GM18498 (cell line): ENCODE results near the gene NECTIN1.

Experiments
- ATAC-seq: cut with Tn5 transposase; IDR thresholded peaks from one replicate; pipeline ENCODE4 v1.9.1; 2021; ENCODE audit warnings: mild to moderate bottlenecking, moderate library complexity; ENCODE audit not compliant: unreplicated experiment

NECTIN1 gene

GRCh38 chr11:119676461-119677020 is 52.5 kb downstream of the NECTIN1 start:
- no peak for ATAC-seq

- ATAC-seq, result peak; percentile 92
Observed at GRCh38 chr11:119673759-119674336, 55.2 kb downstream of the NECTIN1 start.

- no peak for ATAC-seq
Observed at GRCh38 chr11:119673052-119673758, 55.8 kb downstream of the NECTIN1 start.

GRCh38 chr11:119672597-119672996 is 56.4 kb downstream of the NECTIN1 start:
- ATAC-seq, result no peak

- ATAC-seq, result no peak
Observed at GRCh38 chr11:119671561-119672015, 57.4 kb downstream of the NECTIN1 start.

GRCh38 chr11:119671051-119671450 is 57.9 kb downstream of the NECTIN1 start:
- ATAC-seq, result no peak

- no peak for ATAC-seq
Observed at GRCh38 chr11:119669487-119669886, 59.5 kb downstream of the NECTIN1 start.

- no peak for ATAC-seq
Observed at GRCh38 chr11:119668676-119669075, 60.3 kb downstream of the NECTIN1 start.

- peak; percentile 80 for ATAC-seq
Observed at GRCh38 chr11:119666463-119667131, 62.4 kb downstream of the NECTIN1 start.

- ATAC-seq, result no peak
Observed at GRCh38 chr11:119666061-119666460, 62.9 kb downstream of the NECTIN1 start.

GRCh38 chr11:119664701-119665420 is 64.1 kb downstream of the NECTIN1 start:
- ATAC-seq, result no peak

- ATAC-seq, result no peak
Observed at GRCh38 chr11:119664063-119664572, 64.9 kb downstream of the NECTIN1 start.

GRCh38 chr11:119663279-119663678 is 65.7 kb downstream of the NECTIN1 start:
- ATAC-seq, result no peak

GRCh38 chr11:119661226-119661625 is 67.8 kb downstream of the NECTIN1 start:
- no peak for ATAC-seq

GRCh38 chr11:119659971-119660723 is 68.9 kb downstream of the NECTIN1 start:
- ATAC-seq, result no peak

GRCh38 chr11:119652907-119653659 is 75.9 kb downstream of the NECTIN1 start:
- no peak for ATAC-seq

GRCh38 chr11:119651802-119652584 is 77.0 kb downstream of the NECTIN1 start:
- ATAC-seq, result no peak

- ATAC-seq, result no peak
Observed at GRCh38 chr11:119650251-119650650, 78.7 kb downstream of the NECTIN1 start.

- no peak for ATAC-seq
Observed at GRCh38 chr11:119647254-119647653, 81.7 kb downstream of the NECTIN1 start.
